Measurements from ENCODE around the gene TNFRSF14. TPM values are rescaled to one million over a fixed set of nuclear protein-coding genes. Genes with fewer than 3 reads are reported as not detected.

Gene TNFRSF14
- total RNA-seq, 1 experiment from 2014 or later: 1.5 TPM

GRCh38 chr1:2609319-2610035 lies 53.3 kb downstream of the TNFRSF14 start:
- intact Hi-C loops (cut with micrococcal nuclease; ENCODE audit: unreplicated experiment): no loop called here
- Mint-ChIP-seq H3K27ac (ENCODE audit: unreplicated experiment) (no peak overlapping the region), H3K27me3 (ENCODE audit: insufficient read depth, unreplicated experiment) (no peaks in the 10 kb centered on the region), H3K4me1 (ENCODE audit: low read depth, unreplicated experiment) (no peaks in the 10 kb centered on the region), H3K9me3 (ENCODE audit: unreplicated experiment) (no peaks in the 10 kb centered on the region), H3K36me3 (ENCODE audit: insufficient read depth, unreplicated experiment) (no peaks in the 10 kb centered on the region), H3K4me3 (ENCODE audit: unreplicated experiment) (no peak overlapping the region)
- no peak for DNase-seq
- CTCF ChIA-PET: no interaction called here
- no peak overlapping the region for H3K4me3 ChIP-seq (ENCODE audit: low read depth, low read length)
- H3K9me3 ChIP-seq: no peaks in the 10 kb centered on the region
- POLR2A ChIA-PET: no interaction called here
- no peaks in the 10 kb centered on the region for H3K4me1 ChIP-seq
- BruUV-seq (replicated peaks): no TSS peak
- no peak for TF ChIP-seq CTCF (IDR thresholded peaks at IDR 0.05; ENCODE audit: insufficient read depth in 1 of 2, low read depth in 1 of 2, low read length in 1 of 2, severe bottlenecking in 1 of 2, unreplicated experiment in 1 of 2)
- no peaks in the 10 kb centered on the region for H3K36me3 ChIP-seq (ENCODE audit: control insufficient read depth, insufficient read depth, low read length)
- H3K27me3 ChIP-seq (replicated peaks; ENCODE audit: control insufficient read depth, insufficient read depth, low read length): no peaks in the 10 kb centered on the region

- H3K4me3 ChIP-seq (ENCODE audit: low read depth, low read length): no peak overlapping the region
- intact Hi-C loops (cut with micrococcal nuclease; ENCODE audit: unreplicated experiment): no loop called here
- no peaks in the 10 kb centered on the region for H3K27me3 ChIP-seq (replicated peaks; ENCODE audit: control insufficient read depth, insufficient read depth, low read length)
- no peak for DNase-seq
- ChIA-PET CTCF (no interaction called here), POLR2A (no interaction called here)
- no TSS peak for BruUV-seq (replicated peaks)
- H3K36me3 Mint-ChIP-seq (ENCODE audit: insufficient read depth, unreplicated experiment): no peaks in the 10 kb centered on the region
- no peak for TF ChIP-seq CTCF (IDR thresholded peaks at IDR 0.05; ENCODE audit: insufficient read depth in 1 of 2, low read depth in 1 of 2, low read length in 1 of 2, severe bottlenecking in 1 of 2, unreplicated experiment in 1 of 2)
- no peak overlapping the region for H3K4me3 Mint-ChIP-seq (ENCODE audit: unreplicated experiment)
- H3K27me3 Mint-ChIP-seq (ENCODE audit: insufficient read depth, unreplicated experiment): no peaks in the 10 kb centered on the region
- H3K4me1 ChIP-seq: no peaks in the 10 kb centered on the region
- no peaks in the 10 kb centered on the region for H3K4me1 Mint-ChIP-seq (ENCODE audit: low read depth, unreplicated experiment)
- no peaks in the 10 kb centered on the region for H3K9me3 Mint-ChIP-seq (ENCODE audit: unreplicated experiment)
- no peaks in the 10 kb centered on the region for H3K9me3 ChIP-seq
- H3K36me3 ChIP-seq (ENCODE audit: control insufficient read depth, insufficient read depth, low read length): no peaks in the 10 kb centered on the region
- H3K27ac Mint-ChIP-seq (ENCODE audit: unreplicated experiment): no peak overlapping the region
Observed at GRCh38 chr1:2610036-2610959, 54.1 kb downstream of the TNFRSF14 start.

- H3K27me3 Mint-ChIP-seq (ENCODE audit: insufficient read depth, unreplicated experiment): no peaks in the 10 kb centered on the region
- no peak for TF ChIP-seq CTCF (IDR thresholded peaks at IDR 0.05; ENCODE audit: insufficient read depth in 1 of 2, low read depth in 1 of 2, low read length in 1 of 2, severe bottlenecking in 1 of 2, unreplicated experiment in 1 of 2)
- no peaks in the 10 kb centered on the region for H3K36me3 ChIP-seq (ENCODE audit: control insufficient read depth, insufficient read depth, low read length)
- CTCF ChIA-PET: no interaction called here
- H3K4me3 Mint-ChIP-seq (ENCODE audit: unreplicated experiment): no peak overlapping the region
- no peaks in the 10 kb centered on the region for H3K4me1 ChIP-seq
- H3K9me3 Mint-ChIP-seq (ENCODE audit: unreplicated experiment): no peaks in the 10 kb centered on the region
- intact Hi-C loops (cut with micrococcal nuclease; ENCODE audit: unreplicated experiment): no loop called here
- no peaks in the 10 kb centered on the region for H3K4me1 Mint-ChIP-seq (ENCODE audit: low read depth, unreplicated experiment)
- no peaks in the 10 kb centered on the region for H3K36me3 Mint-ChIP-seq (ENCODE audit: insufficient read depth, unreplicated experiment)
- BruUV-seq (replicated peaks): no TSS peak
- H3K27ac Mint-ChIP-seq (ENCODE audit: unreplicated experiment): no peak overlapping the region
- H3K27me3 ChIP-seq (replicated peaks; ENCODE audit: control insufficient read depth, insufficient read depth, low read length): no peaks in the 10 kb centered on the region
- no peak overlapping the region for H3K4me3 ChIP-seq (ENCODE audit: low read depth, low read length)
- POLR2A ChIA-PET: no interaction called here
- peak; percentile 14 to 51 for DNase-seq
- no peaks in the 10 kb centered on the region for H3K9me3 ChIP-seq
Observed at GRCh38 chr1:2611031-2611501, 54.9 kb downstream of the TNFRSF14 start.

Measured in Caco-2 (cell line).